ENCODE measurements around the gene XPNPEP1. TPM values are rescaled to one million over a fixed set of nuclear protein-coding genes. Genes with fewer than 3 reads are reported as not detected.

The XPNPEP1 gene
- total and polyA plus RNA-seq, 2 of the 4 experiments (the other 2 are of a cell fraction), result 164 to 311 TPM

- DNase-seq (peak; percentile 62), ATAC-seq (ENCODE audit: low read depth) (peak; percentile 98)
- Histone ChIP-seq H3K27ac (ENCODE audit: insufficient read depth, low read length) (no peak overlapping the region), H2AFZ (replicated peaks; ENCODE audit: low read length, poor library complexity) (peak overlapping the region; percentile 70), H3K14ac (replicated peaks; ENCODE audit: low read depth, low read length) (no peak overlapping the region), H2BK5ac (ENCODE audit: low read depth, low read length, poor library complexity, severe bottlenecking) (no peak overlapping the region), H4K20me1 (ENCODE audit: insufficient read depth, low read length) (no peaks in the 10 kb centered on the region), H3K9me3 (ENCODE audit: control insufficient read depth, insufficient read depth, low read length) (no peaks in the 10 kb centered on the region), H4K8ac (ENCODE audit: low read depth in 2 of 2, low read length in 2 of 2) (no peak overlapping the region), H3K4me1 (ENCODE audit: control insufficient read depth, insufficient read depth, low read length) (no peaks in the 10 kb centered on the region), H3K4ac (ENCODE audit: low read depth, low read length) (no peak overlapping the region), H2BK15ac (ENCODE audit: low read depth, low read length) (no peak overlapping the region), H2AK5ac (ENCODE audit: low read depth, low read length) (no peak overlapping the region), H2BK120ac (ENCODE audit: low read depth, low read length) (no peak overlapping the region), H3K4me2 (ENCODE audit: low read depth, low read length) (no peak overlapping the region), H2BK20ac (ENCODE audit: low read depth, low read length) (no peak overlapping the region), H3K23ac (ENCODE audit: low read depth, low read length) (no peak overlapping the region), H3K79me1 (ENCODE audit: low read depth in 1 of 2, low read length in 2 of 2) (no peaks in the 10 kb centered on the region), H3K18ac (ENCODE audit: low read depth, low read length) (no peak overlapping the region), H3K36me3 (ENCODE audit: control insufficient read depth, insufficient read depth, low read length) (no peaks in the 10 kb centered on the region), H3K9ac (ENCODE audit: low read depth, low read length) (no peak overlapping the region), H3K9me1 (ENCODE audit: insufficient read depth, low read length) (no peaks in the 10 kb centered on the region), H4K91ac (ENCODE audit: insufficient read depth, low read depth, low read length) (no peak overlapping the region), H3K27me3 (ENCODE audit: control insufficient read depth, insufficient read depth, low read length) (peaks cover 3% of the 10 kb centered on the region; the same call in 1 of the 2 replicates), H3K4me3 (ENCODE audit: insufficient read depth, low read depth, low read length) (no peak overlapping the region), H4K5ac (ENCODE audit: low read depth, low read length) (no peak overlapping the region), H2AK9ac (replicated peaks; ENCODE audit: low read depth, low read length, poor library complexity) (no peak overlapping the region), H3K56ac (ENCODE audit: extremely low read depth, insufficient read depth, low read length) (no peak overlapping the region)
- TF ChIP-seq RCOR1 (IDR thresholded peaks at IDR 0.05; ENCODE audit: insufficient replicate concordance, low read length) (no peak), SMC3 (IDR thresholded peaks at IDR 0.05; ENCODE audit: low read depth, low read length) (peak; percentile 60), MAFK (IDR thresholded peaks at IDR 0.05; ENCODE audit: low read depth, low read length) (no peak), CTCF (conservative IDR thresholded peaks at IDR 0.05; ENCODE audit: low read depth, low read length) (peak; percentile 82), MAZ (IDR thresholded peaks at IDR 0.05; ENCODE audit: borderline replicate concordance, low read depth, low read length) (no peak), RAD21 (IDR thresholded peaks at IDR 0.05; ENCODE audit: low read length) (peak; percentile 85)
- no TSS peak for BruUV-seq (replicated peaks)
- POLR2A ChIA-PET (ENCODE audit: unreplicated experiment), result no interaction called here
- in situ Hi-C loops (cut with MboI; ENCODE audit: low sequenced_read_pairs) (no loop called here), intact Hi-C loops (cut with micrococcal nuclease) (loop anchor here (10.0 kb wide), 1 partner anchor 408 kb away; no protein-coding TSS in a partner anchor), dilution Hi-C loops (cut with HindIII; ENCODE audit: low sequenced_read_pairs, unreplicated experiment) (no loop called here)
- 0% methylated on average over 1 of the region's 13 CpGs; no CpG with 5 or more reads in 1 of the 2 experiments for WGBS, 2 experiments (ENCODE audit: extremely low coverage in 2 of 2, insufficient read length in 1 of 2)
- CTCF ChIA-PET, result interaction anchor here (0.9 kb wide), 2 partner anchors 9 to 10 kb away, joined by 3 read pairs; no protein-coding TSS in a partner anchor
Observed at GRCh38 chr10:109852475-109853037, 70.8 kb downstream of the XPNPEP1 start.

Measured in IMR-90 (cell line).